ENCODE data around the gene SKAP2.

GRCh38 chr7:26696161-26696560 is 168.2 kb downstream of the SKAP2 start:
- TF ChIP-seq KDM5A (IDR thresholded peaks at IDR 0.05): no peak
- no peak for TF ChIP-seq CTCF (IDR thresholded peaks at IDR 0.05)
- TF ChIP-seq JUN (IDR thresholded peaks at IDR 0.05): no peak
- TF ChIP-seq RFX5 (IDR thresholded peaks at IDR 0.05): no peak

Data from A549 (cell line).